Stimulated activated CD8-positive, alpha-beta memory T cell treated with anti-CD3 and anti-CD28 coated beads, Interleukin-2, amount 100 ng/mL, for 1 hour (primary cell): ENCODE data around the gene ZP3.
"Not testable (repeated sequence)": the region's sequence is repeated elsewhere in the genome, so short reads cannot be mapped to it uniquely, and the experiment has no call there.

ENCODE experiments used
- DNase-seq, 2 donors: peaks; one replicate each; pipeline ENCODE4 v3.0.0-alpha.2; 2020; ENCODE audit warnings: low read depth in 2 of 2

The ZP3 gene

GRCh38 chr7:76440404-76440803 lies 15.7 kb downstream of the ZP3 start:
- DNase-seq, result not testable (repeated sequence)

GRCh38 chr7:76441792-76442191 lies 17.0 kb downstream of the ZP3 start:
- not testable (repeated sequence) for DNase-seq

GRCh38 chr7:76442664-76443446 lies 18.1 kb downstream of the ZP3 start:
- not testable (repeated sequence) for DNase-seq

GRCh38 chr7:76443846-76444245 lies 19.1 kb downstream of the ZP3 start:
- DNase-seq, result not testable (repeated sequence)

- not testable (repeated sequence) for DNase-seq
These were observed 20.8 kb downstream of the ZP3 start for GRCh38 chr7:76445577-76446008.

GRCh38 chr7:76457017-76457416 lies 32.3 kb downstream of the ZP3 start:
- DNase-seq, result not testable (repeated sequence)

GRCh38 chr7:76458504-76458903 lies 33.8 kb downstream of the ZP3 start:
- DNase-seq, result not testable (repeated sequence)

- DNase-seq, result not testable (repeated sequence)
These were observed 36.0 kb downstream of the ZP3 start for GRCh38 chr7:76460767-76461166.

- peak; percentile 21 to 24 for DNase-seq
These were observed 36.8 kb downstream of the ZP3 start, which contains the start of gene DTX2 for GRCh38 chr7:76461464-76462101. DTX2 (plus strand) TSS chr7:76461709; CDS start chr7:76480510, 18,801 bp downstream.

GRCh38 chr7:76462271-76462882 lies 37.6 kb downstream of the ZP3 start:
- not testable (repeated sequence) for DNase-seq

GRCh38 chr7:76464959-76465358 lies 40.2 kb downstream of the ZP3 start:
- not testable (repeated sequence) for DNase-seq

GRCh38 chr7:76465950-76466349 lies 41.2 kb downstream of the ZP3 start:
- not testable (repeated sequence) for DNase-seq

GRCh38 chr7:76467743-76468404 lies 43.1 kb downstream of the ZP3 start:
- DNase-seq, result not testable (repeated sequence)

GRCh38 chr7:76471556-76472221 lies 46.9 kb downstream of the ZP3 start:
- DNase-seq, result not testable (repeated sequence)

- not testable (repeated sequence) for DNase-seq
These were observed 48.3 kb downstream of the ZP3 start for GRCh38 chr7:76473097-76473496.

- not testable (repeated sequence) for DNase-seq
These were observed 51.5 kb downstream of the ZP3 start for GRCh38 chr7:76476280-76476679.

- DNase-seq, result not testable (repeated sequence)
These were observed 52.2 kb downstream of the ZP3 start for GRCh38 chr7:76476742-76477474.

GRCh38 chr7:76479628-76480027 lies 54.9 kb downstream of the ZP3 start:
- not testable (repeated sequence) for DNase-seq

GRCh38 chr7:76480403-76481253 lies 55.9 kb downstream of the ZP3 start:
- not testable (repeated sequence) for DNase-seq

- DNase-seq, result not testable (repeated sequence)
These were observed 57.9 kb downstream of the ZP3 start for GRCh38 chr7:76482660-76483059.
